Caco-2 (cell line): ENCODE data around the gene NELFCD. TPM values are rescaled to one million over a fixed set of nuclear protein-coding genes. Genes with fewer than 3 reads are reported as not detected.

Source experiments
- total RNA-seq: library from RNA; stranded (reverse); gene quantifications from 2 replicates; pipeline ENCODE4 v1.2.3, GENCODE V29; 2022

NELFCD gene
- total RNA-seq, 1 experiment from 2014 or later, result 230 TPM

Other genes starting within 250 kb of the NELFCD start
- 4.2 and 5.1 TPM in 2 replicates for gene GNAS-AS1, start 130.4 kb upstream of the NELFCD start, total RNA-seq
- 1,877 and 1,936 TPM in 2 replicates for gene GNAS, start 128.5 kb upstream of the NELFCD start, total RNA-seq
- gene CTSZ, start 26.0 kb downstream of the NELFCD start, total RNA-seq, result 202 and 228 TPM in 2 replicates
- 0.16 and 0.18 TPM in 2 replicates for gene TUBB1, start 38.2 kb downstream of the NELFCD start, total RNA-seq
- 181 and 186 TPM in 2 replicates for gene ATP5F1E, start 51.1 kb downstream of the NELFCD start, total RNA-seq
- 170 and 171 TPM in 2 replicates for gene PRELID3B, start 61.5 kb downstream of the NELFCD start, total RNA-seq
- not detected in 2 replicates for gene ZNF831, start 182.6 kb downstream of the NELFCD start, total RNA-seq